ENCODE results near the gene RDH14.

- TF ChIP-seq, protein P1, sequence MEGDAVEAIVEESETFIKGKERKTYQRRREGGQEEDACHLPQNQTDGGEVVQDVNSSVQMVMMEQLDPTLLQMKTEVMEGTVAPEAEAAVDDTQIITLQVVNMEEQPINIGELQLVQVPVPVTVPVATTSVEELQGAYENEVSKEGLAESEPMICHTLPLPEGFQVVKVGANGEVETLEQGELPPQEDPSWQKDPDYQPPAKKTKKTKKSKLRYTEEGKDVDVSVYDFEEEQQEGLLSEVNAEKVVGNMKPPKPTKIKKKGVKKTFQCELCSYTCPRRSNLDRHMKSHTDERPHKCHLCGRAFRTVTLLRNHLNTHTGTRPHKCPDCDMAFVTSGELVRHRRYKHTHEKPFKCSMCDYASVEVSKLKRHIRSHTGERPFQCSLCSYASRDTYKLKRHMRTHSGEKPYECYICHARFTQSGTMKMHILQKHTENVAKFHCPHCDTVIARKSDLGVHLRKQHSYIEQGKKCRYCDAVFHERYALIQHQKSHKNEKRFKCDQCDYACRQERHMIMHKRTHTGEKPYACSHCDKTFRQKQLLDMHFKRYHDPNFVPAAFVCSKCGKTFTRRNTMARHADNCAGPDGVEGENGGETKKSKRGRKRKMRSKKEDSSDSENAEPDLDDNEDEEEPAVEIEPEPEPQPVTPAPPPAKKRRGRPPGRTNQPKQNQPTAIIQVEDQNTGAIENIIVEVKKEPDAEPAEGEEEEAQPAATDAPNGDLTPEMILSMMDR (IDR thresholded peaks at IDR 0.05 in 8 of 11, conservative IDR thresholded peaks at IDR 0.05 in 3 of 11), result no peak
- TF ChIP-seq POLR2AphosphoS5 (IDR thresholded peaks at IDR 0.05) (no peak), POLR2A (IDR thresholded peaks at IDR 0.05) (no peak)
Measured at GRCh38 chr2:18603854-18604530, 43.5 kb upstream of the RDH14 start.
